Measurements from ENCODE around the gene LASP1. TPM values are rescaled to one million over a fixed set of nuclear protein-coding genes. Genes with fewer than 3 reads are reported as not detected.
A peak's percentile ranks its signal among the peaks of the same experiment; 100 is the strongest.

LASP1 gene
- total and polyA plus RNA-seq, 2 of the 8 experiments (the other 6 are each of a cell fraction or from before 2014, with no cell fraction given), result 114 to 180 TPM

DNA sequence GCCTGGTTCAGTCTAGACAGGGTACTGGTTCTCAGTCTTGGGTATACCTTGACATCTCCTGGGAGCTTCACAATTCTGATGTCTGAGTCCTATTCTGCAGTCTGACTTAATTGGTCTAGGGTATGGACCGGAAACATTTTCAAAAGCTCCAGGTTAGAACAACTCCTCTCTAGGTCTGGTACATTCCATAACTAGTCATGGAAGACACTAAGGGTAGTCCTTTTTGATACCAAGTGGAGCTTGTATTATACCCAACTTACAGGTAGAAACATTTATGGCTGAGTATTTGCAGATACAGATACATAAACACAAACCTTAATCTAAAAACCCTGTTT, 21.3 kb upstream of the LASP1 start:
- Histone ChIP-seq H3K4me1 (replicated peaks in 1 of 4; ENCODE audit: control insufficient read depth in 3 of 4, insufficient read depth in 4 of 4, low read length in 3 of 4) (peaks cover 3 to 10% (median 5%) of the 10 kb centered on the region in 4 experiments; a peak in 5 of 7 replicates), H2BK5ac (ENCODE audit: low read depth, low read length) (no peak overlapping the region), H3K23me2 (ENCODE audit: low read depth, low read length) (peaks cover 10% of the 10 kb centered on the region), H3K23ac (ENCODE audit: insufficient read length) (no peak overlapping the region), H3K9ac (replicated peaks in 1 of 4; ENCODE audit: extremely low read depth in 1 of 4, low read depth in 3 of 4, low read length in 3 of 4) (no peak overlapping the region), H2AK5ac (ENCODE audit: low read depth, low read length) (no peak overlapping the region), H3K27me3 (replicated peaks in 1 of 4; ENCODE audit: control insufficient read depth in 3 of 4, extremely low read depth in 1 of 4, insufficient read depth in 3 of 4, low read length in 3 of 4) (no peaks in the 10 kb centered on the region), H3K4me3 (ENCODE audit: extremely low read depth in 1 of 4, insufficient read depth in 2 of 4, low read depth in 3 of 4, low read length in 4 of 4) (no peak overlapping the region), H2BK20ac (ENCODE audit: low read length) (no peak overlapping the region), H3K4ac (replicated peaks; ENCODE audit: insufficient read length, low read depth, low read length) (no peak overlapping the region), H4K5ac (ENCODE audit: insufficient read length, low read depth, low read length) (no peak overlapping the region), H3K79me1 (ENCODE audit: low read depth, low read length) (no peaks in the 10 kb centered on the region; the same call in none of the 2 replicates), H2BK12ac (ENCODE audit: low read depth, low read length) (no peak overlapping the region), H2BK15ac (ENCODE audit: low read length) (no peak overlapping the region), H3K18ac (ENCODE audit: extremely low read depth, low read length) (no peak overlapping the region), H4K91ac (replicated peaks; ENCODE audit: insufficient read length, low read length) (no peak overlapping the region), H3K14ac (ENCODE audit: insufficient read length) (no peak overlapping the region), H3K4me2 (ENCODE audit: insufficient read depth in 1 of 2, low read depth in 2 of 2, low read length in 2 of 2) (no peak overlapping the region), H4K8ac (ENCODE audit: extremely low read depth, insufficient read depth, low read length) (no peak overlapping the region), H2BK120ac (replicated peaks; ENCODE audit: low read depth, low read length) (no peak overlapping the region), H4K20me1 (replicated peaks in 1 of 2; ENCODE audit: control insufficient read depth in 1 of 2, insufficient read depth in 2 of 2, low read length in 2 of 2) (peaks cover 6 to 22% of the 10 kb centered on the region in 2 experiments), H2AFZ (ENCODE audit: low read length) (no peak overlapping the region), H3K9me3 (ENCODE audit: insufficient read depth in 2 of 2, low read depth in 1 of 2, low read length in 1 of 2) (no peaks in the 10 kb centered on the region), H3K27ac (ENCODE audit: low read depth, low read length) (no peak overlapping the region), H3K79me2 (ENCODE audit: control insufficient read depth in 1 of 2, insufficient read depth in 2 of 2, low read length in 2 of 2) (peaks cover 22 to 34% of the 10 kb centered on the region in 2 experiments), H3K56ac (replicated peaks; ENCODE audit: insufficient read length, low read depth, low read length) (no peak overlapping the region), H3K36me3 (ENCODE audit: control insufficient read depth in 2 of 4, insufficient read depth in 4 of 4, low read length in 3 of 4) (peaks cover 42 to 65% (median 53%) of the 10 kb centered on the region in 4 experiments)
- ChIA-PET CTCF (ENCODE audit: partially characterized antibody) (interaction anchor here (0.9 to 1.0 kb wide), 2 partner anchors 8 to 13 kb away, joined by 4 read pairs; no protein-coding TSS in a partner anchor), POLR2A (ENCODE audit: partially characterized antibody) (interaction anchor here (0.5 to 15.5 kb wide), 22 partner anchors 8 to 1371 kb away, joined by 3 to 468 read pairs (median 4); partner anchors contain the start of genes CWC25, LASP1 and PIP4K2B)
- FAIRE-seq (no peak), DNase-seq (ENCODE audit: low read depth in 1 of 2, low spot score in 2 of 2) (no peak)
- WGBS, 2 experiments (ENCODE audit: extremely low coverage in 1 of 2, insufficient coverage in 1 of 2, insufficient read length in 1 of 2, insufficient replicate concordance in 2 of 2, low coverage in 1 of 2, low lambda C conversion rate in 2 of 2, missing lambda C conversion rate in 1 of 2), result 88% methylated on average over 1 of the region's 1 CpG; no CpG with 5 or more reads in 1 of the 2 experiments
- TF ChIP-seq POLR2A (IDR thresholded peaks at IDR 0.05; ENCODE audit: control extremely low read depth in 1 of 2, low read depth in 2 of 2, low read length in 2 of 2) (peak in 1 of 2 experiments; percentile 70; a peak in 1 of 3 replicates), RBBP5 (IDR thresholded peaks at IDR 0.05; ENCODE audit: borderline replicate concordance, low read depth, low read length) (no peak), CREB1 (IDR thresholded peaks at IDR 0.05) (no peak), SUZ12 (IDR thresholded peaks at IDR 0.05; ENCODE audit: low read length) (no peak), TEAD4 (IDR thresholded peaks at IDR 0.05; ENCODE audit: low read depth, low read length) (no peak), HDAC2 (IDR thresholded peaks at IDR 0.05; ENCODE audit: borderline replicate concordance in 1 of 2, low read depth in 2 of 2, low read length in 2 of 2) (no peak), CBX8 (IDR thresholded peaks at IDR 0.05; ENCODE audit: borderline replicate concordance, low read depth, low read length) (no peak), POLR2AphosphoS5 (IDR thresholded peaks at IDR 0.05; ENCODE audit: low read depth, low read length) (peak; percentile 15; the same call in 1 of the 2 replicates), KDM5A (IDR thresholded peaks at IDR 0.05; ENCODE audit: low read length) (no peak)
- TF ChIP-seq, protein P1, sequence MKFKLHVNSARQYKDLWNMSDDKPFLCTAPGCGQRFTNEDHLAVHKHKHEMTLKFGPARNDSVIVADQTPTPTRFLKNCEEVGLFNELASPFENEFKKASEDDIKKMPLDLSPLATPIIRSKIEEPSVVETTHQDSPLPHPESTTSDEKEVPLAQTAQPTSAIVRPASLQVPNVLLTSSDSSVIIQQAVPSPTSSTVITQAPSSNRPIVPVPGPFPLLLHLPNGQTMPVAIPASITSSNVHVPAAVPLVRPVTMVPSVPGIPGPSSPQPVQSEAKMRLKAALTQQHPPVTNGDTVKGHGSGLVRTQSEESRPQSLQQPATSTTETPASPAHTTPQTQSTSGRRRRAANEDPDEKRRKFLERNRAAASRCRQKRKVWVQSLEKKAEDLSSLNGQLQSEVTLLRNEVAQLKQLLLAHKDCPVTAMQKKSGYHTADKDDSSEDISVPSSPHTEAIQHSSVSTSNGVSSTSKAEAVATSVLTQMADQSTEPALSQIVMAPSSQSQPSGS (IDR thresholded peaks at IDR 0.05; ENCODE audit: low read length), result no peak
- TF ChIP-seq, protein P2, sequence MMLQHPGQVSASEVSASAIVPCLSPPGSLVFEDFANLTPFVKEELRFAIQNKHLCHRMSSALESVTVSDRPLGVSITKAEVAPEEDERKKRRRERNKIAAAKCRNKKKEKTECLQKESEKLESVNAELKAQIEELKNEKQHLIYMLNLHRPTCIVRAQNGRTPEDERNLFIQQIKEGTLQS (IDR thresholded peaks at IDR 0.05; ENCODE audit: insufficient read depth, low read depth, low read length), result no peak

Measured in H1 (cell line).